Measurements from ENCODE around the gene MED9. TPM values are rescaled to one million over a fixed set of nuclear protein-coding genes. Genes with fewer than 3 reads are reported as not detected.
"Not testable (repeated sequence)": the region's sequence is repeated elsewhere in the genome, so short reads cannot be mapped to it uniquely, and the experiment has no call there.

Gene MED9
- total RNA-seq, 1 donor: 24.5 TPM

- DNase-seq (ENCODE audit: low read depth in 2 of 3, low spot score in 2 of 3): not testable (repeated sequence)
These were observed 9.6 kb downstream of the MED9 start for GRCh38 chr17:17486416-17486815.

GRCh38 chr17:17487998-17488397 lies 11.2 kb downstream of the MED9 start:
- DNase-seq (ENCODE audit: low read depth in 2 of 3, low spot score in 2 of 3): no peak

GRCh38 chr17:17491031-17491471 lies 14.3 kb downstream of the MED9 start:
- DNase-seq (ENCODE audit: low read depth in 2 of 3, low spot score in 2 of 3): no peak

GRCh38 chr17:17491546-17491988 lies 14.8 kb downstream of the MED9 start:
- no peak for DNase-seq (ENCODE audit: low read depth in 2 of 3, low spot score in 2 of 3)

- DNase-seq (ENCODE audit: low read depth in 2 of 3, low spot score in 2 of 3): no peak
These were observed 15.3 kb downstream of the MED9 start for GRCh38 chr17:17492085-17492484.

- DNase-seq (ENCODE audit: low read depth in 2 of 3, low spot score in 2 of 3): no peak
These were observed 15.8 kb downstream of the MED9 start for GRCh38 chr17:17492571-17492970.

- no peak for DNase-seq (ENCODE audit: low read depth in 2 of 3, low spot score in 2 of 3)
These were observed 16.6 kb downstream of the MED9 start for GRCh38 chr17:17493249-17493985.

GRCh38 chr17:17493986-17494466 lies 17.2 kb downstream of the MED9 start:
- no peak for DNase-seq (ENCODE audit: low read depth in 2 of 3, low spot score in 2 of 3)

GRCh38 chr17:17494499-17494869 lies 17.7 kb downstream of the MED9 start:
- DNase-seq (ENCODE audit: low read depth in 2 of 3, low spot score in 2 of 3): peak in 1 of 3 donors; percentile 9

GRCh38 chr17:17494870-17495535 lies 18.2 kb downstream of the MED9 start:
- DNase-seq (ENCODE audit: low read depth in 2 of 3, low spot score in 2 of 3): peak in 2 of 3 donors; percentile 38 to 40

GRCh38 chr17:17495536-17496188 lies 18.9 kb downstream of the MED9 start:
- peak in 2 of 3 donors; percentile 22 to 40 for DNase-seq (ENCODE audit: low read depth in 2 of 3, low spot score in 2 of 3)

GRCh38 chr17:17496189-17497064 lies 19.6 kb downstream of the MED9 start, which contains the start of gene RASD1:
Gene RASD1, minus strand, starts transcription at chr17:17496395. Its CDS starts 214 bp downstream, at chr17:17496181.
- peak; percentile 70 to 72 (median 71) for DNase-seq (ENCODE audit: low read depth in 2 of 3, low spot score in 2 of 3)

GRCh38 chr17:17497065-17497844 lies 20.5 kb downstream of the MED9 start:
- no peak for DNase-seq (ENCODE audit: low read depth in 2 of 3, low spot score in 2 of 3)

- no peak for DNase-seq (ENCODE audit: low read depth in 2 of 3, low spot score in 2 of 3)
These were observed 21.2 kb downstream of the MED9 start for GRCh38 chr17:17497845-17498520.

- no peak for DNase-seq (ENCODE audit: low read depth in 2 of 3, low spot score in 2 of 3)
These were observed 22.0 kb downstream of the MED9 start for GRCh38 chr17:17498606-17499301.

GRCh38 chr17:17499402-17500145 lies 22.8 kb downstream of the MED9 start:
- no peak for DNase-seq (ENCODE audit: low read depth in 2 of 3, low spot score in 2 of 3)

GRCh38 chr17:17500999-17501605 lies 24.3 kb downstream of the MED9 start:
- DNase-seq (ENCODE audit: low read depth in 2 of 3, low spot score in 2 of 3): peak in 1 of 3 donors; percentile 38

All from hematopoietic multipotent progenitor cell (in vitro differentiated cells).